GM10266 (cell line): ENCODE measurements around the gene A1BG.

ENCODE experiments used
- DNase-seq: peaks from one replicate; pipeline ENCODE4 v3.0.0; 2012; ENCODE audit errors: extremely low spot score
- CTCF ChIP-seq: IDR thresholded peaks from 2 replicates; pipeline ENCODE4 v1.5.1; 2012; ENCODE audit warnings: mild to moderate bottlenecking, low read depth; ENCODE audit not compliant: control insufficient read depth, insufficient read depth; ENCODE audit errors: missing control alignments

A1BG gene

GRCh38 chr19:58352760-58353671 is at the start of gene A1BG:
Gene A1BG, minus strand, starts transcription at chr19:58353492. Its CDS starts 55 bp downstream, at chr19:58353437.
- TF ChIP-seq CTCF: no peak
- no peak for DNase-seq

- DNase-seq: no peak
Observed at GRCh38 chr19:58401840-58402421, 48.6 kb upstream of the A1BG start.

GRCh38 chr19:58400916-58401839 is 47.9 kb upstream of the A1BG start:
- TF ChIP-seq CTCF: no peak
- DNase-seq: peak; percentile 99

More at GRCh38 chr19:58401840-58402421, 48.6 kb upstream of the A1BG start:
- no peak for TF ChIP-seq CTCF

GRCh38 chr19:58400316-58400915 is 47.1 kb upstream of the A1BG start:
- TF ChIP-seq CTCF: no peak
- DNase-seq: no peak

- TF ChIP-seq CTCF: no peak
- DNase-seq: no peak
Observed at GRCh38 chr19:58399903-58400302, 46.6 kb upstream of the A1BG start.

- no peak for DNase-seq
- no peak for TF ChIP-seq CTCF
Observed at GRCh38 chr19:58398545-58398944, 45.3 kb upstream of the A1BG start.
